Mucosa of descending colon (tissue), 3 donors: Measurements from ENCODE around the gene NUMB. TPM values are rescaled to one million over a fixed set of nuclear protein-coding genes. Genes with fewer than 3 reads are reported as not detected.

Experiments
- ATAC-seq: fragments of 200-7000 bp; cut with Tn5 transposase; one replicate; pipeline ENCODE4 v1.9.1; 2020; ENCODE audit warnings: mild to moderate bottlenecking, moderate library complexity
- DNase-seq, 3 donors: peaks; one replicate each; pipeline ENCODE4 v3.0.0-alpha.2; 2020
- H3K36me3 ChIP-seq: fragments of 200-600 bp; one replicate; pipeline ENCODE4 v1.8.0; 2021; ENCODE audit warnings: low read depth, mild to moderate bottlenecking
- H3K4me1 ChIP-seq: fragments of 200-600 bp; one replicate; pipeline ENCODE4 v1.8.0; 2021; ENCODE audit warnings: low read depth, mild to moderate bottlenecking
- H3K4me3 ChIP-seq: fragments of 200-600 bp; one replicate; pipeline ENCODE4 v1.8.0; 2021; ENCODE audit warnings: mild to moderate bottlenecking
- H3K9me3 ChIP-seq: fragments of 200-600 bp; one replicate; pipeline ENCODE4 v1.8.0; 2021; ENCODE audit warnings: mild to moderate bottlenecking
- CTCF ChIP-seq: fragments of 200-600 bp; IDR thresholded peaks from one replicate; pipeline ENCODE4 v1.8.0; 2022; ENCODE audit warnings: antibody characterized with exemption, mild to moderate bottlenecking
- intact Hi-C, 2 donors: fragments of 100-400 bp; cut with DNase I in 1 of 2; cut with micrococcal nuclease in 1 of 2; formaldehyde crosslinking; loops; one replicate each; pipeline versions ENCODE4 v1.11.0 to v1.11.1; 2022; cut with DNase I, micrococcal nuclease
- total RNA-seq, 3 donors: library from RNA; stranded (reverse); fragmentation: NEBNext Ultra II Directional in 2 of 3; extraction: Animal tissue kit (Norgen Biotek cat#: 25700) in 2 of 3; gene quantifications; one replicate each; pipeline versions ENCODE4 v1.2.1 to v1.2.4, GENCODE V29; 2021 to 2023
- donor health status: DM: no; HTN: no; CAD: no; lungs with moderate emphysema.
- donor health status: DM: no; HTN: no; CAD: no.
- donor health status: DM: no; HTN: yes; CAD: no.

NUMB gene
- total RNA-seq, 3 donors from 2014 or later: 98.5 to 115 (median 112) TPM

- no peak for ATAC-seq
- no peak for TF ChIP-seq CTCF
- no peaks in the 10 kb centered on the region for H3K4me1 ChIP-seq
- DNase-seq: no peak
- no peaks in the 10 kb centered on the region for H3K9me3 ChIP-seq
- no peak overlapping the region for H3K4me3 ChIP-seq
- intact Hi-C loops: no loop called here
- H3K36me3 ChIP-seq: no peaks in the 10 kb centered on the region
Observed at GRCh38 chr14:73376585-73376984, 81.8 kb downstream of the NUMB start.

- TF ChIP-seq CTCF: no peak
- Histone ChIP-seq H3K9me3 (no peaks in the 10 kb centered on the region), H3K4me3 (no peak overlapping the region), H3K36me3 (no peaks in the 10 kb centered on the region), H3K4me1 (no peaks in the 10 kb centered on the region)
- no peak for ATAC-seq
- intact Hi-C loops: no loop called here
- DNase-seq: no peak
Observed at GRCh38 chr14:73375861-73376260, 82.5 kb downstream of the NUMB start.

- no peak for ATAC-seq
Observed at GRCh38 chr14:73374218-73374617, 84.1 kb downstream of the NUMB start.

GRCh38 chr14:73372529-73372928 lies 85.8 kb downstream of the NUMB start:
- intact Hi-C loops: no loop called here
- no peak for ATAC-seq

More at GRCh38 chr14:73374218-73374617, 84.1 kb downstream of the NUMB start:
- TF ChIP-seq CTCF: no peak
- Histone ChIP-seq H3K4me3 (no peak overlapping the region), H3K36me3 (no peaks in the 10 kb centered on the region), H3K4me1 (no peaks in the 10 kb centered on the region), H3K9me3 (no peaks in the 10 kb centered on the region)
- intact Hi-C loops: no loop called here
- no peak for DNase-seq

GRCh38 chr14:73370561-73370960 lies 87.8 kb downstream of the NUMB start:
- DNase-seq (no peak), ATAC-seq (no peak)
- H3K4me1 ChIP-seq: no peaks in the 10 kb centered on the region
- no peaks in the 10 kb centered on the region for H3K9me3 ChIP-seq
- TF ChIP-seq CTCF: no peak
- intact Hi-C loops: no loop called here
- no peaks in the 10 kb centered on the region for H3K36me3 ChIP-seq
- H3K4me3 ChIP-seq: no peak overlapping the region

More at GRCh38 chr14:73372529-73372928, 85.8 kb downstream of the NUMB start:
- no peak for TF ChIP-seq CTCF
- H3K36me3 ChIP-seq: no peaks in the 10 kb centered on the region
- no peaks in the 10 kb centered on the region for H3K9me3 ChIP-seq
- no peak for DNase-seq
- no peaks in the 10 kb centered on the region for H3K4me1 ChIP-seq
- no peak overlapping the region for H3K4me3 ChIP-seq

- Histone ChIP-seq H3K4me3 (no peak overlapping the region), H3K36me3 (no peaks in the 10 kb centered on the region), H3K9me3 (no peaks in the 10 kb centered on the region), H3K4me1 (no peaks in the 10 kb centered on the region)
- DNase-seq (no peak), ATAC-seq (no peak)
- no peak for TF ChIP-seq CTCF
- intact Hi-C loops: no loop called here
Observed at GRCh38 chr14:73369428-73369827, 88.9 kb downstream of the NUMB start.
